ENCODE data around the gene WNT8B.

DNA sequence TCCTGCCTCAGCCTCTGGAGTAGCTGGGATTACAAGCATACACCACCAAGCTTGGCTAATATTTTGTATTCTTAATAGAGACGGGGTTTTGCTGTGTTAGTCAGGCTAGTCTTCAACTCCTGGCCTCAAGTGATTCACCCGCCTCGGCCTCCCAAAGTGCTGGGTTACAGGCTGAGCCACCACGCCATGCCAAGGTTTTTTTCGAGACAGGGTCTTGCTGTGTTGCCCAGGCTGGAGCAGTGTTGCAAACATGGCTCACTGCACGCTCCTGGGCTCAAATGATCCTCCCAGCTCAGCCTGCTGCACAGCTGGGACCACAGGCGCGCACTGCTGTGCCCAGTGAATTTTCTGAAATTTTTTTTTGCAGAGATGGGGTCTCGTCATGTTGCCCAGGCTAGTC lies 60.1 kb downstream of the WNT8B start:
- TF ChIP-seq CTCF (IDR thresholded peaks at IDR 0.05; ENCODE audit: low read depth, low read length) (no peak), POLR2A (IDR thresholded peaks at IDR 0.05; ENCODE audit: extremely low read depth, insufficient read length) (no peak), MYC (IDR thresholded peaks at IDR 0.05; ENCODE audit: low read depth, low read length) (no peak)
- TF ChIP-seq, protein P1, sequence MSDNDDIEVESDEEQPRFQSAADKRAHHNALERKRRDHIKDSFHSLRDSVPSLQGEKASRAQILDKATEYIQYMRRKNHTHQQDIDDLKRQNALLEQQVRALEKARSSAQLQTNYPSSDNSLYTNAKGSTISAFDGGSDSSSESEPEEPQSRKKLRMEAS (IDR thresholded peaks at IDR 0.05; ENCODE audit: low read depth, low read length): no peak
